GM21423 (cell line): ENCODE results near the gene SHOX.
"Not testable (repeated sequence)": the region's sequence is repeated elsewhere in the genome, so short reads cannot be mapped to it uniquely, and the experiment has no call there.

ENCODE experiments used
- ATAC-seq: cut with Tn5 transposase; IDR thresholded peaks from one replicate; pipeline ENCODE4 v1.9.1; 2021; ENCODE audit warnings: mild to moderate bottlenecking, moderate library complexity; ENCODE audit not compliant: unreplicated experiment

The SHOX gene

GRCh38 chrX:636981-637659 is 6.5 kb downstream of the SHOX start:
- no peak for ATAC-seq

- no peak for ATAC-seq
These were observed 7.3 kb downstream of the SHOX start for GRCh38 chrX:637660-638481.

- ATAC-seq, result no peak
These were observed 8.0 kb downstream of the SHOX start for GRCh38 chrX:638482-639131.

- ATAC-seq, result no peak
These were observed 8.6 kb downstream of the SHOX start for GRCh38 chrX:639151-639550.

GRCh38 chrX:640641-641040 is 10.1 kb downstream of the SHOX start:
- ATAC-seq, result no peak

- no peak for ATAC-seq
These were observed 11.3 kb downstream of the SHOX start for GRCh38 chrX:641671-642435.

GRCh38 chrX:642436-643240 is 12.0 kb downstream of the SHOX start:
- ATAC-seq, result no peak

- ATAC-seq, result no peak
These were observed 12.6 kb downstream of the SHOX start for GRCh38 chrX:643241-643595.

- no peak for ATAC-seq
These were observed 13.3 kb downstream of the SHOX start for GRCh38 chrX:643911-644303.

- ATAC-seq, result no peak
These were observed 14.0 kb downstream of the SHOX start for GRCh38 chrX:644304-645281.

GRCh38 chrX:646228-646495 is 15.6 kb downstream of the SHOX start:
- no peak for ATAC-seq

GRCh38 chrX:646796-647195 is 16.2 kb downstream of the SHOX start:
- ATAC-seq, result no peak

- no peak for ATAC-seq
These were observed 18.6 kb downstream of the SHOX start for GRCh38 chrX:649166-649565.

GRCh38 chrX:650324-650723 is 19.7 kb downstream of the SHOX start:
- no peak for ATAC-seq

- ATAC-seq, result no peak
These were observed 20.2 kb downstream of the SHOX start for GRCh38 chrX:650811-651210.

GRCh38 chrX:651922-652321 is 21.3 kb downstream of the SHOX start:
- ATAC-seq, result not testable (repeated sequence)

- no peak for ATAC-seq
These were observed 21.8 kb downstream of the SHOX start for GRCh38 chrX:652341-652741.

- ATAC-seq, result no peak
These were observed 22.7 kb downstream of the SHOX start for GRCh38 chrX:653306-653705.

GRCh38 chrX:661154-661553 is 30.6 kb downstream of the SHOX start:
- no peak for ATAC-seq

GRCh38 chrX:662126-662525 is 31.5 kb downstream of the SHOX start:
- no peak for ATAC-seq
